ENCODE measurements around the gene PKLR. TPM values are rescaled to one million over a fixed set of nuclear protein-coding genes. Genes with fewer than 3 reads are reported as not detected.
A peak's percentile ranks its signal among the peaks of the same experiment; 100 is the strongest.
"Not testable (repeated sequence)": the region's sequence is repeated elsewhere in the genome, so short reads cannot be mapped to it uniquely, and the experiment has no call there.

Gene PKLR
- total RNA-seq, 1 donor from 2014 or later: 0.20 TPM

DNA sequence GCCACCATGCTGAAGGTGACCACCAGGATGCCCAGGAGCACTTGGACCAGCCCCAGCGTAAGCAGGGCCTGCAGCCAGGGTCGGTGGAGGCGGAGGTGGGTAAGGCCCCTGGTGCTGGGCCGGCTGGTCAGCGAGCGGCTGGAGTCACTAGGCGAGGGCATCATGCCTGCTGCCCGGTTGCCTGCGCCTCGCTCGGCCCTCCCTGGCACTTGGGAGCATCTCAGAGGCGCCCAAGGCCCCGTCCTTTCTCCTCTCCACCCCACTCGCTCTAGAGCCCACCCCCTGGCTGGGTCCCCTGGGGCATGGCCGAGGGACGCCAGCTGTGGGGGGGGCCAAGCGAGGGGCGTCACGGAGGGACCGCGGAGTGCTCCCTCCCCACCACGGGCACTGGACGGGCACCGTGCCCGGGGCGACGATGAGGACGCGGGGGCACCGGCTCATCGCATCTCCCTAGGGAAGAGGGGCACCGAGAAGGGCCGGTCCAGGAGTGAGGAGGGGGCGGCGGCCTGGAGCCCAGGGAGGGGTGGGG, 46.5 kb downstream of the PKLR start:
- no peak for DNase-seq

DNA sequence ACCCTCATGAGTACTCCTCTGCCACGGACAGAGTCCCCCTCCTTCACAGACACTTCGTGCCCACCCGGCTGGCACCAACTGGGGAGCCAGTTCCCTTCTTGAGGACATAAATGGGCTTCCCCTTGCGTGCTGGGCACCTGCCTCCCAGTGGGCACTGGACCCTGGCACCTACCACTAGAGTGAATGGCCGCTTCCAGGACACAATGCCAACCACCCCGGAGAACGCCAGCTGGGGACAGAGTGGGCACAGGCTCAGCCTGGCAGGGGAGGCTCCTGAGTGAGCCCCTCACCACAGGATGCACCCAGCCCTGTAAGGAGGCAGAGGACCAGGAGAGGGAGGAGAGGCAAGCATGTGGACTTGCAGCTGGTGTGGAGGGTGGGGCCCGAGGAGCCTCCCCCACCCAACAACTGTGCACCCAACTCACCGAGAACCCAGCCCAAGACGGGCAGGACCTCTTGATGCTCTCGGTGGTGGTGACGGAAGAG, 47.0 kb downstream of the PKLR start:
- DNase-seq: no peak

DNA sequence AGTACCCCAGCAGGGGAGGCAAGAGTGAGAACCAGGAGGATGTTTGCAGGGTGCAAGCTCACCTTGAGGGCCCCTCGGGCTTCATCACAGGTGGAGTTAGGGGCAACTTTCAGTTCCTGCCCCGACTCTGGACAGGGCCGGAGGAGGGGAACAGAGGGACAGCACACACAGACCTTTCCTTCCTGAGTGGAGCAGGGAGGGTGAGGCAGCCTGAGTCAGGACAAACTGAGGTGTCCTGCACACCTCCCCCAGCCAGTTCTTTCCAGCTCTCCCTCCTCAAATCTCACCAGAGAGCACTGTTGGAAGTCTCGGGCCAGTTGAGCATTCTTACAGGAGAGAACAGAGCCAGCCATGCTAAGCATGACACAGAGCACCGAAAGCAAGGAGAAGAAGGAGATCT, 47.4 kb downstream of the PKLR start:
- no peak for DNase-seq

DNA sequence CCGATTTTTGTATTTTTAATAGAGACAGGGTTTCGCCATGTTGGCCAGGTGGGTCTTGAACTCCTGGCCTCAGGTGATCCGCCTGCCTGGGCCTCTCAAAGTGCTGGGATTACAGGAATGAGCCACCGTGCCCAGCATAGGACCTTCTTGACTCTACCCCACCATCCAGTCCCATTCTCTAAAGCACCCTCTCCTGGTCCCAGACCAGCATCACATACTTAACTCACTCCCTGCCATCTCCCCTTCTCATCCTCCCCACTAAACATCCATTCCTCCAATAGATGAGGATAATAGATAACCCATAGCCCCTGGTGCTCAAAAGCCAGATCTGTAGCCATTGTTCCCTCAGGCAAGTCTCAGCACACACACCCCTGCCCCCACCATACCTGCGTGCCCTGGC, 48.0 kb downstream of the PKLR start:
- no peak for DNase-seq

DNA sequence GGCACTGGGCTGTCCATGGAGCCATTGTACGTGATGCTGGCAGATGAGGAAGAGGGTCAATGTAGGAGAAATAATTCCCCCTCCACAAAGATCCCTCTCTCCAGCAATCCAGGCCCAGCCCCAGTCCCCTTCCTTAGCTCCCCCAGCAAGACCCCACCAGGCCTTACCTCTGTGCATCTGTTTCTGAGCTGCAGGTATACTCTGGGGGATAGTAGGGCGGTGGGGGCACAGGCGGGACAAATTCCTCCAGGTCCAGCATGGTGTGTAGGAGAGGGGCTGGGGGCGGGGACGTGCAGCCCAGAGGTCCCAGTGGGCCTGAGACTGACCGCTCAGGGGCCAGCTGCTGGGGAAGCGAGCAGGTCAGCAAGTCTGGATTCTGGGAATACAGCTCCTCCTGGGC, 49.7 kb downstream of the PKLR start:
- no peak for DNase-seq

DNA sequence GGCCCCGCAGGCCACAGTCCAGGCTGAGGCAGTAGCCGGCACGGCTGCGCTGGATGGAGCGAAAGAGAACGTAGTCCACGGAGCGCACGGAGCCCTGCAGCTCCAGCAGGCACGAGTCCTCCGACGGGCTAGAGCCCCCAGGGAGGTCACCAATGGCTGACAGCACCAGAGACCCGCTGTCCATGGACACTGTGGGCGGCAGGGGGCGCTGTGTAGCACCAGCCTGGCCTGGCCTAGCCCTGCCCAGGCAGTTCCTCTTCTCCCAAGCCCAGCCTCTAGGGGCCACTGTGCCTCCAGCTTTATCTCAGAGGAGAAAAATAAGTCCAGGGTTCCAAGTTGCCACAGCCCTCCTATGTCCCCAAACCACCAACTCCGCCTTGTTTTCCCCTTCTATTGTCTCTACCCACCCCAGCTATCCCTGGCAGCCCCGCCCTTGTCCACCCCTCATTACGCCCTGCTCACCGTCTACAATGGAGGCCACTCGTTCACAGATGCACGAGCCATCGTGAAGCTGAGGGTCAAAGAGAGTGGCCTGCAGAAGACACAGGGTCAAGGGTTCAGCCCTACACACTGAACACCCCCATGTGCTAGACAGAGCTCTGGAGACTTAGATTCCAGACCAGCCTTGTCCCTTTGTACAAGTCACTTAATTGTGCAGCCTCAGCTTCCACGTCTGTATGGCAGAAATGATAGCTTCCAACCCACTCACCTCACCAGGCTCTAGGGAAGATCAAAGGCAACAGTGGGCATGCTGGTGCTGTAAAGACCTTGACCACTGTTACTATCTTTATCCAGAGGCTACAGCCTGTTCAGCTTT, 50.4 kb downstream of the PKLR start:
- peak; percentile 73 for DNase-seq

DNA sequence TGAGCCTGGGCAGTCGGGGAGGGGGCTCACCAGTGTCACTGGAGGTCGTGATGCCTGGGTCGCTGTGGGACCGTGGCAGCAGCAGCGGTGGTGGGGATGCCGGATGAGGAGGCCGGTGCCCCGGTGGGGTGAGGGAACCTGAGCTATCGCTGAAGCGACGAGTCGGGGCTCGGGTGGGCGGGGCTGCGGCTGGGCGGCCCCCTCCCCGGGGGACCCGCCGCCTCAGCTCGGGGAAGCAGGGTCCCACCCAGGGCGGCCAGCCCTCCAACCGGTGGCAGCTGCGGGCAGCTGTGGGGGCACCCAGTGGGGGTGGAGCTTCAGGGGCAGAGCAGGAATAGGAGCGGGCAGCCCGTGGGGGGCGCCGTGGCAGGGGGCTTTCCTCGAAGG, 51.0 kb downstream of the PKLR start:
- no peak for DNase-seq

DNA sequence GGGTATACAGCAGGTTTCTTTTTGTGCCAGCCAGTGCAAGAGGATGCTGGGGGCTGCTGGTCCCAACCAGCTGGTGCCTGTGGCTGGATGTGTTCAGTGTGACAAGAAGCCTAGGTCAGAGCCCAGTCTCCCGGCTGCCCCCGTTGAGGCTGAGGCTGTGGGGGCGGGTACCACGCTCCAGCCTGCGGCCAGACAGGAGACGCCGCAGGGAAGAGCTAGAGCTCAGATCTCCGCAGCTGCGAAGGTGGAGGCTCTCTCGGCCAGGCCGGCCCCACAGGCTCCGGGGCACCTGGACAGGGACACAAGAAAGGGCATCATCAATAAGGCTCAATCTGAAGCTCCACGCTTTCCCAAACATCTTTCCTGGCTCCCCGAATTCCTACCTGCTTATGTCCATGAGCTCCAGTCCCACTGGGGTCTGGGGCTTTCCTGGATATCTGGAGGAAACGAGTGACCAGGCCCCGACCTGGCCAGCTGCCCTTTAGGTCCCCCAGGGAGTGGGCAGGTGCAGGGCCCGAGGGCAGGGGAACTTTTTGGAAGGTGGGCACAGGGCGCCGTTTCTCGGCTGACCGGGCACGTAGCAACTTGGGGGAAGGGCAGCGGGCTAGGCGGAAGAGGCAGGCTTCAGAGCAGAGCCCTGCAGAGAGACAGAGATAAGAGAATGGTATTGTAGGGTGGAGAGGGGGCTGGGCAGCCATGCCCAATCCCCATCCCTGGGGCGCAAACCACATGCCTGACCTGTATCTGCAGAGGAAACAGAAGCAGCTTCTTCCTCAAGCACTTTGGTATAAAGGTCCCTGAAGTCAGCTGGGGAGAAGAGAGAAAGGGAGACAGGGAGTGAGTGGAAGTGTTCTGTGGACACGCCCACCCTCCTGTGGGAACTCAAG, 53.3 kb downstream of the PKLR start:
- no peak for DNase-seq

DNA sequence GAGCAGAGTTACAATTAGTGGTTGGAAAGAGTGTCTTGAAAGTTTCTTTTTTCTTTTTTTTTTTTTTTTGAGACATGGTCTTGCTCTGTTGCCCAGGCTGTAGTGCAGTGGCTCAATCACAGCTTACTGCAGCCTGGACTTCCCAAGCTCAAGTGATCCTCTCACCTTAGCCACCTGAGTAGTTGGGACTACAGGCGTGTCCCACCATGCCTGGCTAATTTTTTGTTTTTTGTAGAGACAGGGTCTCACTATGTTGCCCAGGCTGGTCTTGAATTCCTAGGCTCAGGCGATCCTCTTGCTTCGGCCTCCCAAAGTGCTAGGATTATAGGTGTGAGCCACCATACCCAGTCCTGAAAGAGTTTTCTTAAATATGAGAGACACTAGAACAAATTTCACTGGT, 54.4 kb downstream of the PKLR start:
- not testable (repeated sequence) for DNase-seq

DNA sequence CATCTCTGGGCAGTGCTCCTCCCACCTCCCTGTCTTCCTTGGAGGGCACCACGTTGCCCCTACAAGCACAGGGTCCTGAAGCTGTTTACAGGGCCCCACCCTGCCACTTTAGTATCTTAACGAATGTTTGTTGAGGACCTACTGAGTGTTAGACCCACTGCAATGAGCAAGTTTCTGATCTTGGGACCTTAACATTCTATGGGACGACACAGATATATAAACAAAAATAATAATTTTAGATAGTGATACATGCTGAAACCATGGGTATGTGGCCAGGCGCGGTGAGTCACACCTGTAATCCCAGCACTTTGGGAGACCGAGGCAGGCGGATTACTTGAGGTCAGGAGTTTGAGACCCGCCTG, 56.1 kb downstream of the PKLR start:
- no peak for DNase-seq

DNA sequence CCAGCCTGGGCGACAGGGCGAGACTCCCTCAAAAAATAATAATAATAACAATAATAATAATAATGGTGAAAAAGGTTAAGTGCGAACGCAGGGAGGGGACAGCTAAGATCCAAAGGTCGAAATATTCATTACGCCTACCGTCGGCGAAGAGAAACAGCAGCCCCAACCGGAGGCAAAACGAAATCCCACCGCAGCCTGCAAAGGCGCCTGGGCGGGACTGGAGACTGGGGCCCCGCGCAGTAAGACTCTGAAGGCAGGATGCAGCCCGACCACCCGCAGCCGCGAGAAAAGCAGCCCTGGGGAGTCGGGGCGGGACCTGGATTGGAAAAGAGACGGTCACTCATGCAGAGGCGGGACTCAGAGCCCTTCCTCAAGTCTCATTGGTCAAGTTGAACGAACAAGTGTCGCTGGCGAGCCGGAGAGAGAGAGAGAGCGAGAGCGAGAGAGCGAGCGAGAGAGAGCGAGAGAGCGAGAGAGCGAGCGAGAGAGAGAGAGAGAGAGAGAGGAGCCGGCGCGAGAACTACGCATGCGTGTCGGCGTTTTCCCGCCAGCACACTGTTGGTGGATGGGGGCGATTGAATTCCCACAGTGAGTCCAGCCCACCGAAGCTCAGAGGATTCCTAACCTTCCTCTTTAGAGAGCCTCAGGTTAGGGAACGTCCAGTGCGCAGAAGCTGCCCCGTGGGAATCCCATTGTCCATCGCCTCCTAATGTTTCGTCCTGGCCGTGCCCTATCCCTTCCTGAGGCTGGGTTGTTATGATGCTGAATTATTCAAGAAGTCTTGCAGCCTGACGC, 56.7 kb downstream of the PKLR start:
- DNase-seq: peak; percentile 100

DNA sequence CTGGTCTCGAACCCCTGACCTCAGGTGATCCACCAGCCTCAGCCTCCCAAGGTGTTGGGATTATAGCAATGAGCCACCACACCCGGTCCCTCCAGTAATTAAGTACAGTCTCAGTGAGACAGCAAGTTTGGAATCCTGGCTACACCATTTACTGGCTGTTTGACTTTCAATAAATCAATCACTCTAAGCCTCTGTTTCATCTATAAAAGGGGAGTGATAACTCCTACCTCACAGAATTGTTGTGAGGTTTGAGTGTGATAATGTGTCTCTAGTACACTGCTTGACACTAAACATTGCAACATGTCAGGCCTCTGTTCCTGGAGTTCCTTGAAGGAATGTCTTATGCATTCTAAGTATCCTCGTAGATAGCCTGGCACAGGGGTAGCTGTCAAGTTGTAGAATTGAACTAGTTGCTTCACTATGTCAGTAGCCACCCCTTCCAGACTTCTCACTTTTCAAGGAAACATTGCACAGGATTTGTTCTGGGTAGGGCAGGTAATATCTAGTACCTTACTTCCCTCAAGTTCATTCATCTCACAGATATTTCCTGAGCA, 58.4 kb downstream of the PKLR start:
- no peak for DNase-seq

DNA sequence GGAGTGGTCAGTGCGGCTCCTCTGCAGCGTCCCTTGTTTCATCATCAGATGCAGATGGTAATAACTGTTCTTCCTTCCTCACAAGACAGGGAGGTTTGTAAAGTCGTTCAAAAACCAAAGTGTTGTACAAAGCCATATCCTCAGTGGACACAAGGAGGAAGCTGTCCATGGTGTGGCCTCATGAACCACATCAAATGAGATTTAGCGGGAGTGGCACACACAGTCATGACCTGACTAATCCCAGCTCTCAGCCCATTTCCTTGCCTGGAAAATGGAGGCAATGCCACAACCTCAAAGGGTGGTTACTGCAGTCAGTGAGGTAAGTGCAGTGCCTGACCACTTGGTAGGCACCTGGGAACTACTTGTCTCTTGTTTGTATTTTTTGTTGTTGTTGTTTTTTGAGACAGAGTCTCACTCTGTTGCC, 59.4 kb downstream of the PKLR start:
- no peak for DNase-seq

DNA sequence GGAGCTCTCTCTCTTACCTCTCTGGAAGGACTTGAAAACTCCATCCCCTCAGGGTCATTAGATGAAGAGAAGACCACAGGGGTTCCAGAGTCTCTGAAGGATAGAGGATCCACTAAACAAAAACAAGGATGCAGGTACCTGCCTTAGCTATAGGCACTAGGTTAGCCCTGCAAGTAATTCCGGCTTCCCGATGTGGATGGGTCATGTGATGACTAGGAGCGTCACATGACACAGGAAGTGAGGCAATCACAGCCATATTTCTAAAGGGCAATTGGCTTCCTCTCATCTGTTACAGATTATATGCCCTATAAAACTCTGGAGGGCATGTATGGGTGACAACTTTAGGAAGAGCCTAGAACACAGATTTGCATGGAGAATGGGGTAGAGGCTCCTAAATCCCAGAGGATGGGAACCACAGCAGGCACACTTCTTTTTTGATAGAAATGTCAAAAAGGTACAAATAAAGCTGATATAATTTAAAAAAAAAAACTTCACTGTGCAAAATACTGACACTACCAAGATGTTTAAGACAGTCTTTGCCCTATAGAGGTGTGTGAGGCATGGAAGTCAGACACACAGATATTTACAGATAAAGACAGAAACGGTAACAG, 60.1 kb downstream of the PKLR start:
- DNase-seq: peak; percentile 86

Other genes starting within 250 kb of the PKLR start
- gene EFNA4, start 237.7 kb downstream of the PKLR start, total RNA-seq: 9.0 TPM
- gene EFNA3, start 222.6 kb downstream of the PKLR start, total RNA-seq: 10.9 TPM
- 45.1 TPM for gene EFNA1, start 173.6 kb downstream of the PKLR start, total RNA-seq
- 18.5 TPM for gene SLC50A1, start 165.6 kb downstream of the PKLR start, total RNA-seq
- 10.0 TPM for gene DPM3, start 160.9 kb downstream of the PKLR start, total RNA-seq
- gene KRTCAP2, start 128.1 kb downstream of the PKLR start, total RNA-seq: 67.5 TPM
- gene TRIM46, start 127.6 kb downstream of the PKLR start, total RNA-seq: 0.20 TPM
- gene THBS3, start 93.5 kb downstream of the PKLR start, total RNA-seq: 32.5 TPM
- 19.1 TPM for gene MTX1, start 92.7 kb downstream of the PKLR start, total RNA-seq
- 4.5 TPM for gene ENTREP3, start 46.0 kb downstream of the PKLR start, total RNA-seq
- gene SCAMP3, start 39.1 kb downstream of the PKLR start, total RNA-seq: 23.7 TPM
- 28.8 TPM for gene CLK2, start 27.9 kb downstream of the PKLR start, total RNA-seq
- 1.7 TPM for gene HCN3, start 24.0 kb downstream of the PKLR start, total RNA-seq
- gene FDPS, start 7.4 kb upstream of the PKLR start, total RNA-seq: 139 TPM
- 15.0 TPM for gene RUSC1, start 19.5 kb upstream of the PKLR start, total RNA-seq

Measured in skin of body (tissue), 2 donors.